Embryonic facial prominence (tissue), 1 donor: ENCODE measurements around the gene KRT76.
A peak's percentile ranks its signal among the peaks of the same experiment; 100 is the strongest.
"Not testable (repeated sequence)": the region's sequence is repeated elsewhere in the genome, so short reads cannot be mapped to it uniquely, and the experiment has no call there.

Experiments
- DNase-seq: peaks from one replicate; pipeline ENCODE4 v3.0.0-alpha.2; 2016; ENCODE audit errors: extremely low spot score

KRT76 gene

GRCh38 chr12:52759695-52760094 is 17.4 kb downstream of the KRT76 start:
- DNase-seq = no peak

GRCh38 chr12:52759218-52759617 is 17.9 kb downstream of the KRT76 start:
- no peak for DNase-seq

- no peak for DNase-seq
Measured at GRCh38 chr12:52757449-52758176, 19.5 kb downstream of the KRT76 start.

- no peak for DNase-seq
Measured at GRCh38 chr12:52756281-52756960, 20.7 kb downstream of the KRT76 start.

- DNase-seq = no peak
Measured at GRCh38 chr12:52755533-52755932, 21.6 kb downstream of the KRT76 start.

GRCh38 chr12:52754135-52754534 is 23.0 kb downstream of the KRT76 start:
- no peak for DNase-seq

- no peak for DNase-seq
Measured at GRCh38 chr12:52753283-52753682, 23.9 kb downstream of the KRT76 start.

GRCh38 chr12:52752516-52752915 is 24.6 kb downstream of the KRT76 start:
- no peak for DNase-seq

- no peak for DNase-seq
Measured at GRCh38 chr12:52751795-52752194, 25.4 kb downstream of the KRT76 start.

GRCh38 chr12:52750532-52750931 is 26.6 kb downstream of the KRT76 start:
- not testable (repeated sequence) for DNase-seq

GRCh38 chr12:52749827-52750226 is 27.3 kb downstream of the KRT76 start:
- no peak for DNase-seq

- DNase-seq = no peak
Measured at GRCh38 chr12:52748578-52748977, 28.6 kb downstream of the KRT76 start.

GRCh38 chr12:52745554-52745953 is 31.6 kb downstream of the KRT76 start:
- no peak for DNase-seq

- DNase-seq = no peak
Measured at GRCh38 chr12:52744493-52745156, 32.5 kb downstream of the KRT76 start.

- no peak for DNase-seq
Measured at GRCh38 chr12:52742822-52743457, 34.2 kb downstream of the KRT76 start.

GRCh38 chr12:52742196-52742580 is 35.0 kb downstream of the KRT76 start:
- no peak for DNase-seq

- DNase-seq = peak; percentile 8
Measured at GRCh38 chr12:52741375-52742195, 35.6 kb downstream of the KRT76 start.

GRCh38 chr12:52740584-52740983 is 36.6 kb downstream of the KRT76 start:
- DNase-seq = no peak

- DNase-seq = no peak
Measured at GRCh38 chr12:52739963-52740362, 37.2 kb downstream of the KRT76 start.

GRCh38 chr12:52735816-52736632 is 41.1 kb downstream of the KRT76 start:
- DNase-seq = no peak

GRCh38 chr12:52735106-52735505 is 42.0 kb downstream of the KRT76 start:
- no peak for DNase-seq
